CD4-positive, alpha-beta T cell treated with Interleukin-15 for 1 hour (primary cell): ENCODE results near the gene DGKG.

Source experiments
- DNase-seq: peaks from one replicate; pipeline ENCODE4 v3.0.0-alpha.2; 2020

DGKG gene

GRCh38 chr3:186236357-186237020 is 125.5 kb downstream of the DGKG start:
- no peak for DNase-seq

GRCh38 chr3:186235554-186235953 is 126.5 kb downstream of the DGKG start:
- no peak for DNase-seq

GRCh38 chr3:186234152-186234551 is 127.9 kb downstream of the DGKG start:
- DNase-seq: no peak

- DNase-seq: no peak
These were observed 135.6 kb downstream of the DGKG start for GRCh38 chr3:186226482-186226881.

- DNase-seq: no peak
These were observed 136.4 kb downstream of the DGKG start for GRCh38 chr3:186225603-186226002.

- DNase-seq: no peak
These were observed 137.9 kb downstream of the DGKG start for GRCh38 chr3:186224041-186224610.

GRCh38 chr3:186223476-186223875 is 138.6 kb downstream of the DGKG start:
- no peak for DNase-seq

GRCh38 chr3:186221760-186222378 is 140.2 kb downstream of the DGKG start:
- no peak for DNase-seq

GRCh38 chr3:186220911-186221645 is 141.0 kb downstream of the DGKG start:
- DNase-seq: no peak

GRCh38 chr3:186220365-186220764 is 141.7 kb downstream of the DGKG start:
- DNase-seq: no peak

GRCh38 chr3:186219211-186219638 is 142.8 kb downstream of the DGKG start:
- DNase-seq: no peak

GRCh38 chr3:186218421-186218820 is 143.6 kb downstream of the DGKG start:
- no peak for DNase-seq

- DNase-seq: no peak
These were observed 144.2 kb downstream of the DGKG start for GRCh38 chr3:186217820-186218164.

GRCh38 chr3:186216900-186217819 is 144.9 kb downstream of the DGKG start:
- DNase-seq: no peak

GRCh38 chr3:186214670-186215069 is 147.4 kb downstream of the DGKG start:
- DNase-seq: no peak

GRCh38 chr3:186213946-186214345 is 148.1 kb downstream of the DGKG start:
- DNase-seq: no peak

GRCh38 chr3:186212611-186213010 is 149.4 kb downstream of the DGKG start:
- DNase-seq: no peak

- DNase-seq: no peak
These were observed 151.1 kb downstream of the DGKG start for GRCh38 chr3:186210852-186211500.

GRCh38 chr3:186209810-186210752 is 152.0 kb downstream of the DGKG start:
- no peak for DNase-seq

- no peak for DNase-seq
These were observed 153.6 kb downstream of the DGKG start for GRCh38 chr3:186208296-186208989.
